DOHH2 (cell line): Measurements from ENCODE around the gene GJC2.

Experiments used
- H3F3A ChIP-seq: fragments of 200-600 bp; sonication (generic), shearing (Covaris generic); 2 replicates; pipeline ENCODE4 v1.6.0; 2016; ENCODE audit warnings: antibody characterized with exemption, mild to moderate bottlenecking; ENCODE audit not compliant: control insufficient read depth, insufficient read depth
- H3K27ac ChIP-seq: fragments of 200-600 bp; sonication (generic); 2 replicates; pipeline ENCODE4 v1.5.1; 2014; ENCODE audit warnings: low read depth, mild to moderate bottlenecking, low read length, moderate library complexity
- H3K27me3 ChIP-seq: fragments of 200-600 bp; sonication (generic); 2 replicates; pipeline ENCODE4 v1.6.1; 2014; ENCODE audit warnings: mild to moderate bottlenecking, low read length, mixed read lengths; ENCODE audit not compliant: control insufficient read depth
- H3K36me3 ChIP-seq: fragments of 200-600 bp; sonication (generic); 2 replicates; pipeline ENCODE4 v1.6.1; 2014; ENCODE audit warnings: mild to moderate bottlenecking, low read length, moderate library complexity, mixed read lengths; ENCODE audit not compliant: control insufficient read depth
- H3K4me1 ChIP-seq: fragments of 200-600 bp; sonication (generic); 2 replicates; pipeline ENCODE4 v1.6.1; 2014; ENCODE audit warnings: mild to moderate bottlenecking, low read length, mixed read lengths; ENCODE audit not compliant: control insufficient read depth
- H3K4me2 ChIP-seq: fragments of 200-600 bp; sonication (generic); 2 replicates; pipeline ENCODE4 v1.6.0; 2014; ENCODE audit warnings: mild to moderate bottlenecking, low read length, moderate library complexity
- H3K4me3 ChIP-seq: fragments of 200-600 bp; sonication (generic); 2 replicates; pipeline ENCODE4 v1.5.1; 2014; ENCODE audit warnings: mild to moderate bottlenecking, low read length, mixed read lengths
- H3K79me2 ChIP-seq: fragments of 200-600 bp; sonication (generic); 2 replicates; pipeline ENCODE4 v1.6.1; 2014; ENCODE audit warnings: mild to moderate bottlenecking, low read length, mixed read lengths; ENCODE audit not compliant: control insufficient read depth
- H3K9me2 ChIP-seq: fragments of 200-600 bp; sonication (generic); replicated peaks from 2 replicates; pipeline ENCODE4 v1.6.1; 2014; ENCODE audit warnings: mild to moderate bottlenecking, low read length, mixed read lengths; ENCODE audit not compliant: control insufficient read depth
- H3K9me3 ChIP-seq: fragments of 200-600 bp; sonication (generic); 2 replicates; pipeline ENCODE4 v1.6.1; 2014; ENCODE audit warnings: antibody characterized with exemption, low read length, mixed read lengths; ENCODE audit not compliant: control insufficient read depth, insufficient read depth
- H4K20me1 ChIP-seq: fragments of 200-600 bp; sonication (generic); 2 replicates; pipeline ENCODE4 v1.6.0; 2014; ENCODE audit warnings: low read depth, mild to moderate bottlenecking, antibody characterized with exemption, low read length, moderate library complexity; ENCODE audit not compliant: control insufficient read depth, insufficient read depth
- EZH2phosphoT487 ChIP-seq: fragments of 200-600 bp; sonication (generic); IDR thresholded peaks from 2 replicates; pipeline ENCODE4 v1.6.1; 2017; ENCODE audit warnings: borderline replicate concordance, mild to moderate bottlenecking, antibody characterized with exemption, low read length, moderate library complexity, mixed read lengths
- TF ChIP-seq, protein P1 (sequence below): fragments of 200-600 bp; sonication (generic); IDR thresholded peaks from one replicate; pipeline ENCODE4 v1.5.1; 2014; ENCODE audit warnings: antibody characterized with exemption, mild to moderate bottlenecking, low read depth, low read length; ENCODE audit not compliant: poor library complexity, severe bottlenecking

Gene GJC2

DNA sequence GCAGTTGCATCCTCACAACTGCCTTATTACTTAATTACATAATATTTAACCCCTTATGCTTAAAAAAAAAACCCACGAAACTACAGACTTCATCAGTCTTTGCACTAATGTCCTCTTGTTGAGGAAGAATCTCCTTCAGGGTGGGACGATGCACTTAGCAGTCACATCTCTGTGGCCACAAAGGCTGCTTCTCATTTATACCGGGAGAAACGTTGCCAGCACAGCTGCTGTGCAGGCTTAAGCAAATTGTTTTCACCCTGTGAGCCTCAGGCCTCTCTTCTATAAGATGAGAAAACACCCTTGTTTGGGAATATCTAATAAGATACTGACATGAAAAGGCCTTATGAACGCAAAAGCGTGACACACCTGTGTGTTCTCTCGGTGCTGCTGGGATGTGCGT lies 55.2 kb downstream of the GJC2 start:
- Histone ChIP-seq H3K36me3 (no peaks in the 10 kb centered on the region), H3K27ac (no peak overlapping the region), H3K9me3 (peaks cover under 1% of the 10 kb centered on the region; the same call in 1 of the 2 replicates), H3K4me1 (no peaks in the 10 kb centered on the region), H3K4me2 (no peak overlapping the region), H4K20me1 (no peaks in the 10 kb centered on the region), H3K27me3 (no peaks in the 10 kb centered on the region), H3K79me2 (no peaks in the 10 kb centered on the region), H3K4me3 (no peak overlapping the region), H3F3A (no peaks in the 10 kb centered on the region), H3K9me2 (no peaks in the 10 kb centered on the region)
- TF ChIP-seq EZH2phosphoT487, result no peak
- TF ChIP-seq, protein P1, sequence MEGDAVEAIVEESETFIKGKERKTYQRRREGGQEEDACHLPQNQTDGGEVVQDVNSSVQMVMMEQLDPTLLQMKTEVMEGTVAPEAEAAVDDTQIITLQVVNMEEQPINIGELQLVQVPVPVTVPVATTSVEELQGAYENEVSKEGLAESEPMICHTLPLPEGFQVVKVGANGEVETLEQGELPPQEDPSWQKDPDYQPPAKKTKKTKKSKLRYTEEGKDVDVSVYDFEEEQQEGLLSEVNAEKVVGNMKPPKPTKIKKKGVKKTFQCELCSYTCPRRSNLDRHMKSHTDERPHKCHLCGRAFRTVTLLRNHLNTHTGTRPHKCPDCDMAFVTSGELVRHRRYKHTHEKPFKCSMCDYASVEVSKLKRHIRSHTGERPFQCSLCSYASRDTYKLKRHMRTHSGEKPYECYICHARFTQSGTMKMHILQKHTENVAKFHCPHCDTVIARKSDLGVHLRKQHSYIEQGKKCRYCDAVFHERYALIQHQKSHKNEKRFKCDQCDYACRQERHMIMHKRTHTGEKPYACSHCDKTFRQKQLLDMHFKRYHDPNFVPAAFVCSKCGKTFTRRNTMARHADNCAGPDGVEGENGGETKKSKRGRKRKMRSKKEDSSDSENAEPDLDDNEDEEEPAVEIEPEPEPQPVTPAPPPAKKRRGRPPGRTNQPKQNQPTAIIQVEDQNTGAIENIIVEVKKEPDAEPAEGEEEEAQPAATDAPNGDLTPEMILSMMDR, result no peak

DNA sequence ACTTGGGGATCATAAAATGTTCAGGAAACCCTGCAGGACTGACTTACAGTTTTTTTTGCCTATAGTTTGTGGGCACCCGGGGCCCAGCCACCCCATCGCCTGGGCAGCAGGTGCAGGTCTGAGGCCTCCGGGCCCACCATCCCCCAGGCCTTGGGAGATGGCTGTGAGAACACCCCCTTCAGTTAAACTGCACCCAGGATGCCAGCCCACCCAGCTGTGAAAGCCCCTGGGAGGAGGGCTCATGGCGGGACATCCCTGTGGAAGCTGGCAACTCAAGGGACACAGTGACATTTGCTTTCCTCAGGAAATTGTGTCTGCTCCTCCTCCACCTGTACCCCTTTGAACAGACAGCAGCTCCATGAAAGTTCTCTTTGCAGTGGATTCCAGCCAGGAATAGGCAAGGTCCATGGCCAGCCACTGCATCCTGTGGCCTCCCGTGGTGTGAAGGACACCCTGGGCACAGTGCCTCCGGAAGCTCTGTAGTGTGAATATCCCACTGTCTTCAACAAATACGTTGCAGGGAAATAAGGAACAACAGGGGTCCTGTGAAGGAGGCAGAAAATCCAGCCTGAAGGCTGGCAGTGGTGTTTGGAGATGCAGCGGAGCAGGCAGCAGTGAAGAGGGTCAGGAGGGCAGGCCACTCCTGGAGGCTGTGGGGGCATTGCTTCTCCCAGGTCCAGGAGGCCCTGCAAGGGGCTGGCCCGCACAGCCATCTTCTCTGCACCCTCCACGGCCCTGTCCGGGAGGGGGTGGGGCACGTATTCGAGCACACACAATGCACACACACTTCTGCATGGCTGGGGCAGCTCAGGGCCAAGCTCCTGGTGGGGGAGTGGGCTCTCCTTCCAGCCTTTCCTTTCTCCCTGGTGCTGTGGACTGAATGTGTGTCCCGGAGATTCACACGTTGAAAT lies 56.1 kb downstream of the GJC2 start:
- no peak overlapping the region for H3K4me2 ChIP-seq
- H3K9me2 ChIP-seq, result no peaks in the 10 kb centered on the region
- no peak overlapping the region for H3K4me3 ChIP-seq
- H3F3A ChIP-seq, result no peaks in the 10 kb centered on the region
- H3K9me3 ChIP-seq, result no peaks in the 10 kb centered on the region
- H3K27ac ChIP-seq, result no peak overlapping the region
- TF ChIP-seq, protein P1, result no peak
- no peak for TF ChIP-seq EZH2phosphoT487
- no peaks in the 10 kb centered on the region for H3K36me3 ChIP-seq
- H4K20me1 ChIP-seq, result no peaks in the 10 kb centered on the region
- H3K79me2 ChIP-seq, result no peaks in the 10 kb centered on the region
- H3K4me1 ChIP-seq, result no peaks in the 10 kb centered on the region
- no peaks in the 10 kb centered on the region for H3K27me3 ChIP-seq

- no peaks in the 10 kb centered on the region for H4K20me1 ChIP-seq
- no peak overlapping the region for H3K27ac ChIP-seq
- no peaks in the 10 kb centered on the region for H3K9me3 ChIP-seq
- no peak overlapping the region for H3K4me3 ChIP-seq
- H3F3A ChIP-seq, result no peaks in the 10 kb centered on the region
- no peaks in the 10 kb centered on the region for H3K27me3 ChIP-seq
- no peaks in the 10 kb centered on the region for H3K36me3 ChIP-seq
- H3K4me2 ChIP-seq, result no peak overlapping the region
- TF ChIP-seq, protein P1, result no peak
- no peak for TF ChIP-seq EZH2phosphoT487
- H3K4me1 ChIP-seq, result no peaks in the 10 kb centered on the region
- H3K9me2 ChIP-seq, result no peaks in the 10 kb centered on the region
- no peaks in the 10 kb centered on the region for H3K79me2 ChIP-seq
Measured at GRCh38 chr1:228206582-228207351, 57.0 kb downstream of the GJC2 start.
